ENCODE data around the gene SYT1. TPM values are rescaled to one million over a fixed set of nuclear protein-coding genes. Genes with fewer than 3 reads are reported as not detected.

Gene SYT1
- total RNA-seq, 2 experiments from 2014 or later, result not detected

GRCh38 chr12:79125358-79125757 is 260.8 kb downstream of the SYT1 start:
- Histone ChIP-seq H3K9me2 (ENCODE audit: insufficient read depth, low read length) (no peaks in the 10 kb centered on the region), H4K20me1 (ENCODE audit: insufficient read depth, low read length) (no peaks in the 10 kb centered on the region), H3K9me3 (ENCODE audit: low read length) (no peaks in the 10 kb centered on the region), H3K4me1 (ENCODE audit: insufficient read depth, low read length, poor library complexity, severe bottlenecking) (no peaks in the 10 kb centered on the region), H3K79me2 (ENCODE audit: insufficient read depth, low read depth, low read length) (no peaks in the 10 kb centered on the region), H3K4me3 (ENCODE audit: low read depth, low read length, poor library complexity, severe bottlenecking) (no peak overlapping the region), H3K4me2 (ENCODE audit: low read length) (no peak overlapping the region), H3K27ac (ENCODE audit: low read depth, low read length, poor library complexity, severe bottlenecking) (no peak overlapping the region), H2AFZ (ENCODE audit: low read length) (no peak overlapping the region), H3K36me3 (ENCODE audit: insufficient read depth, low read length) (no peaks in the 10 kb centered on the region)
- TF ChIP-seq EZH2phosphoT487 (IDR thresholded peaks at IDR 0.05; ENCODE audit: borderline replicate concordance, low read depth, low read length), result no peak
- TF ChIP-seq, protein P1, sequence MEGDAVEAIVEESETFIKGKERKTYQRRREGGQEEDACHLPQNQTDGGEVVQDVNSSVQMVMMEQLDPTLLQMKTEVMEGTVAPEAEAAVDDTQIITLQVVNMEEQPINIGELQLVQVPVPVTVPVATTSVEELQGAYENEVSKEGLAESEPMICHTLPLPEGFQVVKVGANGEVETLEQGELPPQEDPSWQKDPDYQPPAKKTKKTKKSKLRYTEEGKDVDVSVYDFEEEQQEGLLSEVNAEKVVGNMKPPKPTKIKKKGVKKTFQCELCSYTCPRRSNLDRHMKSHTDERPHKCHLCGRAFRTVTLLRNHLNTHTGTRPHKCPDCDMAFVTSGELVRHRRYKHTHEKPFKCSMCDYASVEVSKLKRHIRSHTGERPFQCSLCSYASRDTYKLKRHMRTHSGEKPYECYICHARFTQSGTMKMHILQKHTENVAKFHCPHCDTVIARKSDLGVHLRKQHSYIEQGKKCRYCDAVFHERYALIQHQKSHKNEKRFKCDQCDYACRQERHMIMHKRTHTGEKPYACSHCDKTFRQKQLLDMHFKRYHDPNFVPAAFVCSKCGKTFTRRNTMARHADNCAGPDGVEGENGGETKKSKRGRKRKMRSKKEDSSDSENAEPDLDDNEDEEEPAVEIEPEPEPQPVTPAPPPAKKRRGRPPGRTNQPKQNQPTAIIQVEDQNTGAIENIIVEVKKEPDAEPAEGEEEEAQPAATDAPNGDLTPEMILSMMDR (conservative IDR thresholded peaks at IDR 0.05; ENCODE audit: low read length), result no peak
- no TSS peak for BruUV-seq (replicated peaks)
- intact Hi-C loops (cut with micrococcal nuclease; ENCODE audit: unreplicated experiment), result no loop called here
- no peak for DNase-seq (ENCODE audit: low spot score)
- CTCF ChIA-PET (ENCODE audit: unreplicated experiment), result no interaction called here
- POLR2A ChIA-PET, result interaction anchor here (0.7 kb wide), 1 partner anchor 570 kb away, joined by 3 read pairs; no protein-coding TSS in a partner anchor

DNA sequence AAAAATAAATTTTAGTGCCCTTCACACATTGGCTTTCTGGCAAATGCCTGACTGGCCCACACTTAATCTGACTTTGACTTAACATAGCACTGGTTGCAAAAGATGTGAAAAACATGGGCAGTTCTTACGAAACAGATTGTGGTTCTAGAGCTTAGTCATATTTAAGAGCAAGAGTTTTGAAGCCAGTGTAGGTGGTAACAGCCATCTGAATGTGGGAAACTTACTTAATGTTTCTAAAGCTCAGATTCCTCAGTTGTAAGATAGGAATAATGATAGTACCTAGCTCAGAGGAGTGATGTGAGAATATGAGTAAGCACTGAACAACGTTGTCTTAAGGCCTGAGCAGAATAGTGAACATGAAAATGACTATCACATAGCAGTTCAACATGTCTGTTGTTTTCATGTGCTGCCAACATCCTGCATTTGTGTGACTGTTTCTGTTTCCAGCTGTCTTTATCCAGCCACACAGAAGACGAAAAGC is 262.7 kb downstream of the SYT1 start:
- TF ChIP-seq, protein P1 (conservative IDR thresholded peaks at IDR 0.05; ENCODE audit: low read length), result no peak
- TF ChIP-seq EZH2phosphoT487 (IDR thresholded peaks at IDR 0.05; ENCODE audit: borderline replicate concordance, low read depth, low read length), result no peak
- Histone ChIP-seq H4K20me1 (ENCODE audit: insufficient read depth, low read length) (no peaks in the 10 kb centered on the region), H3K79me2 (ENCODE audit: insufficient read depth, low read depth, low read length) (no peaks in the 10 kb centered on the region), H3K36me3 (ENCODE audit: insufficient read depth, low read length) (no peaks in the 10 kb centered on the region), H3K9me3 (ENCODE audit: low read length) (no peaks in the 10 kb centered on the region), H3K9me2 (ENCODE audit: insufficient read depth, low read length) (no peaks in the 10 kb centered on the region), H3K4me2 (ENCODE audit: low read length) (no peak overlapping the region), H2AFZ (ENCODE audit: low read length) (no peak overlapping the region), H3K4me1 (ENCODE audit: insufficient read depth, low read length, poor library complexity, severe bottlenecking) (no peaks in the 10 kb centered on the region), H3K4me3 (ENCODE audit: low read depth, low read length, poor library complexity, severe bottlenecking) (no peak overlapping the region), H3K27ac (ENCODE audit: low read depth, low read length, poor library complexity, severe bottlenecking) (no peak overlapping the region)
- POLR2A ChIA-PET, result interaction anchor here (0.6 to 1.0 kb wide), 3 partner anchors 9 to 196 kb away, joined by 3 to 6 read pairs (median 5); no protein-coding TSS in a partner anchor
- intact Hi-C loops (cut with micrococcal nuclease; ENCODE audit: unreplicated experiment), result no loop called here
- CTCF ChIA-PET (ENCODE audit: unreplicated experiment), result no interaction called here
- no TSS peak for BruUV-seq (replicated peaks)
- DNase-seq (ENCODE audit: low spot score), result no peak

- H3K36me3 ChIP-seq (ENCODE audit: insufficient read depth, low read length), result no peaks in the 10 kb centered on the region
- H3K4me2 ChIP-seq (ENCODE audit: low read length), result no peak overlapping the region
- no peak overlapping the region for H3K4me3 ChIP-seq (ENCODE audit: low read depth, low read length, poor library complexity, severe bottlenecking)
- ChIA-PET CTCF (ENCODE audit: unreplicated experiment) (no interaction called here), POLR2A (no interaction called here)
- intact Hi-C loops (cut with micrococcal nuclease; ENCODE audit: unreplicated experiment), result no loop called here
- H3K9me2 ChIP-seq (ENCODE audit: insufficient read depth, low read length), result no peaks in the 10 kb centered on the region
- no peak for DNase-seq (ENCODE audit: low spot score)
- H3K79me2 ChIP-seq (ENCODE audit: insufficient read depth, low read depth, low read length), result no peaks in the 10 kb centered on the region
- H4K20me1 ChIP-seq (ENCODE audit: insufficient read depth, low read length), result no peaks in the 10 kb centered on the region
- no TSS peak for BruUV-seq (replicated peaks)
- no peak overlapping the region for H2AFZ ChIP-seq (ENCODE audit: low read length)
- H3K27ac ChIP-seq (ENCODE audit: low read depth, low read length, poor library complexity, severe bottlenecking), result no peak overlapping the region
- H3K4me1 ChIP-seq (ENCODE audit: insufficient read depth, low read length, poor library complexity, severe bottlenecking), result no peaks in the 10 kb centered on the region
- H3K9me3 ChIP-seq (ENCODE audit: low read length), result no peaks in the 10 kb centered on the region
- TF ChIP-seq, protein P1 (conservative IDR thresholded peaks at IDR 0.05; ENCODE audit: low read length), result no peak
- TF ChIP-seq EZH2phosphoT487 (IDR thresholded peaks at IDR 0.05; ENCODE audit: borderline replicate concordance, low read depth, low read length), result no peak
These were observed 264.4 kb downstream of the SYT1 start for GRCh38 chr12:79128956-79129355.

Measured in OCI-LY7 (cell line).